Muscle layer of duodenum (tissue), 2 donors: Measurements from ENCODE around the gene INSR.
A peak's percentile ranks its signal among the peaks of the same experiment; 100 is the strongest.

Experiments used
- H3K27ac ChIP-seq: one replicate; pipeline ENCODE4 v1.7.0; 2013; ENCODE audit warnings: mild to moderate bottlenecking, low read length
- H3K27me3 ChIP-seq: one replicate; pipeline ENCODE4 v1.7.0; 2013; ENCODE audit warnings: low read depth, mild to moderate bottlenecking, control low read depth, low read length
- H3K36me3 ChIP-seq, 2 donors: one replicate each; pipeline ENCODE4 v1.7.0; 2013; ENCODE audit warnings: low read length in 2 of 2, control low read depth in 1 of 2, mild to moderate bottlenecking in 1 of 2; ENCODE audit not compliant: insufficient read depth in 2 of 2, control insufficient read depth in 1 of 2
- H3K4me1 ChIP-seq, 2 donors: one replicate each; pipeline ENCODE4 v1.7.0; 2013; ENCODE audit warnings: low read length in 2 of 2, mild to moderate bottlenecking in 2 of 2, control low read depth in 1 of 2, moderate library complexity in 1 of 2; ENCODE audit not compliant: insufficient read depth in 2 of 2, control insufficient read depth in 1 of 2
- H3K4me3 ChIP-seq, 2 donors: one replicate each; pipeline ENCODE4 v1.7.0; 2013; ENCODE audit warnings: low read length in 2 of 2, low read depth in 1 of 2, mild to moderate bottlenecking in 1 of 2
- H3K9me3 ChIP-seq, 2 donors: one replicate each; pipeline ENCODE4 v1.7.0; 2013; ENCODE audit warnings: low read length in 2 of 2, control low read depth in 1 of 2, mild to moderate bottlenecking in 1 of 2; ENCODE audit not compliant: control insufficient read depth in 1 of 2
- donor health status: healthy.

Gene INSR

GRCh38 chr19:7126132-7126531 is 168.1 kb downstream of the INSR start:
- peaks cover 35 to 80% of the 10 kb centered on the region in 2 donors for H3K36me3 ChIP-seq
- H3K27me3 ChIP-seq: no peaks in the 10 kb centered on the region
- no peak overlapping the region for H3K27ac ChIP-seq
- H3K4me1 ChIP-seq: no peaks in the 10 kb centered on the region
- peak overlapping the region in 1 of 2 donors; percentile 13 for H3K4me3 ChIP-seq
- H3K9me3 ChIP-seq: peaks cover 8 to 16% of the 10 kb centered on the region in 2 donors

GRCh38 chr19:7125221-7125620 is 169.0 kb downstream of the INSR start:
- Histone ChIP-seq H3K27ac (no peak overlapping the region), H3K27me3 (no peaks in the 10 kb centered on the region), H3K4me1 (no peaks in the 10 kb centered on the region), H3K4me3 (no peak overlapping the region), H3K36me3 (peaks cover 37 to 80% of the 10 kb centered on the region in 2 donors), H3K9me3 (peaks cover 8 to 16% of the 10 kb centered on the region in 2 donors)

- H3K27me3 ChIP-seq: no peaks in the 10 kb centered on the region
- H3K9me3 ChIP-seq: peaks cover 8 to 16% of the 10 kb centered on the region in 2 donors
- H3K4me1 ChIP-seq: no peaks in the 10 kb centered on the region
- H3K27ac ChIP-seq: no peak overlapping the region
- no peak overlapping the region for H3K4me3 ChIP-seq
- H3K36me3 ChIP-seq: peaks cover 36 to 80% of the 10 kb centered on the region in 2 donors
These were observed 169.4 kb downstream of the INSR start for GRCh38 chr19:7124782-7125181.

- H3K36me3 ChIP-seq: peaks cover 38 to 77% of the 10 kb centered on the region in 2 donors
- H3K9me3 ChIP-seq: peaks cover 8 to 16% of the 10 kb centered on the region in 2 donors
- no peak overlapping the region for H3K4me3 ChIP-seq
- H3K27ac ChIP-seq: no peak overlapping the region
- H3K27me3 ChIP-seq: no peaks in the 10 kb centered on the region
- no peaks in the 10 kb centered on the region for H3K4me1 ChIP-seq
These were observed 171.5 kb downstream of the INSR start for GRCh38 chr19:7122701-7123100.

- H3K4me3 ChIP-seq: no peak overlapping the region
- H3K9me3 ChIP-seq: peaks cover 0 to 4% of the 10 kb centered on the region in 2 donors
- no peaks in the 10 kb centered on the region for H3K27me3 ChIP-seq
- no peaks in the 10 kb centered on the region for H3K4me1 ChIP-seq
- peaks cover 30 to 69% of the 10 kb centered on the region in 2 donors for H3K36me3 ChIP-seq
- H3K27ac ChIP-seq: no peak overlapping the region
These were observed 173.7 kb downstream of the INSR start for GRCh38 chr19:7120499-7120898.

GRCh38 chr19:7119582-7119981 is 174.6 kb downstream of the INSR start:
- Histone ChIP-seq H3K27ac (no peak overlapping the region), H3K4me3 (no peak overlapping the region), H3K9me3 (no peaks in the 10 kb centered on the region), H3K27me3 (no peaks in the 10 kb centered on the region), H3K36me3 (peaks cover 21 to 65% of the 10 kb centered on the region in 2 donors), H3K4me1 (no peaks in the 10 kb centered on the region)

GRCh38 chr19:7117248-7117647 is 177.0 kb downstream of the INSR start:
- H3K36me3 ChIP-seq: peaks cover 21 to 57% of the 10 kb centered on the region in 2 donors
- H3K4me1 ChIP-seq: no peaks in the 10 kb centered on the region
- H3K4me3 ChIP-seq: no peak overlapping the region
- H3K27me3 ChIP-seq: no peaks in the 10 kb centered on the region
- H3K9me3 ChIP-seq: peaks cover 0 to 4% of the 10 kb centered on the region in 2 donors
- no peak overlapping the region for H3K27ac ChIP-seq

- H3K36me3 ChIP-seq: peaks cover 20 to 44% of the 10 kb centered on the region in 2 donors
- no peak overlapping the region for H3K4me3 ChIP-seq
- no peak overlapping the region for H3K27ac ChIP-seq
- no peaks in the 10 kb centered on the region for H3K27me3 ChIP-seq
- H3K4me1 ChIP-seq: no peaks in the 10 kb centered on the region
- H3K9me3 ChIP-seq: peaks cover 0 to 4% of the 10 kb centered on the region in 2 donors
These were observed 178.5 kb downstream of the INSR start for GRCh38 chr19:7115721-7116120.

- H3K36me3 ChIP-seq: peaks cover 4 to 22% of the 10 kb centered on the region in 2 donors
- H3K27ac ChIP-seq: no peak overlapping the region
- no peaks in the 10 kb centered on the region for H3K4me1 ChIP-seq
- H3K9me3 ChIP-seq: peaks cover 0 to 4% of the 10 kb centered on the region in 2 donors
- H3K4me3 ChIP-seq: no peak overlapping the region
- no peaks in the 10 kb centered on the region for H3K27me3 ChIP-seq
These were observed 181.0 kb downstream of the INSR start for GRCh38 chr19:7113233-7113632.

- peaks cover 0 to 4% of the 10 kb centered on the region in 2 donors for H3K9me3 ChIP-seq
- no peaks in the 10 kb centered on the region for H3K4me1 ChIP-seq
- H3K4me3 ChIP-seq: no peak overlapping the region
- H3K27ac ChIP-seq: no peak overlapping the region
- H3K27me3 ChIP-seq: no peaks in the 10 kb centered on the region
- H3K36me3 ChIP-seq: peaks cover 4 to 19% of the 10 kb centered on the region in 2 donors
These were observed 181.5 kb downstream of the INSR start for GRCh38 chr19:7112675-7113074.

- Histone ChIP-seq H3K9me3 (peaks cover 0 to 4% of the 10 kb centered on the region in 2 donors), H3K4me1 (no peaks in the 10 kb centered on the region), H3K27ac (no peak overlapping the region), H3K36me3 (no peaks in the 10 kb centered on the region), H3K4me3 (no peak overlapping the region), H3K27me3 (no peaks in the 10 kb centered on the region)
These were observed 184.4 kb downstream of the INSR start for GRCh38 chr19:7109678-7110289.
